HG02571 (cell line): ENCODE measurements around the gene RARRES2.
A peak's percentile ranks its signal among the peaks of the same experiment; 100 is the strongest.
"Not testable (repeated sequence)": the region's sequence is repeated elsewhere in the genome, so short reads cannot be mapped to it uniquely, and the experiment has no call there.

ENCODE experiments used
- ATAC-seq: cut with Tn5 transposase; IDR thresholded peaks from one replicate; pipeline ENCODE4 v1.9.1; 2021; ENCODE audit warnings: mild to moderate bottlenecking, moderate library complexity; ENCODE audit not compliant: unreplicated experiment

The RARRES2 gene

GRCh38 chr7:150322114-150322832, 19.2 kb downstream of the RARRES2 start:
- peak; percentile 26 for ATAC-seq

DNA sequence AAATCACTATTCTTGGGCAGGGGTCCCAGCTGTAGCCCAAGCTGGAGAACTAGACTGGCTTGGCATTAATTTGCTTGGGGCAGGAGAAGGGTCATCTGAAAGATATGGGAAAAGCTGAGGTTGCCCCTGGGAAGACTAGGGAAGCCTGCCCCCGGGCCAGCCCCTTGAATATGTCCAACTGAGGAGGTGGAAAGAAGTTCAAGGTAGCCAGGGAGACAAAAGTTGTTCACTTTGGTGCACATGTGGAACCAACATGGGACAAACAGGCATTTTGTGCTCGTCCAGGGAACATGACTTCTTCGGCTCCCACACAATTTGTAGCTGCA, 19.7 kb downstream of the RARRES2 start:
- no peak for ATAC-seq

- no peak for ATAC-seq
These were observed 23.5 kb downstream of the RARRES2 start for GRCh38 chr7:150317748-150318444.

- ATAC-seq, result not testable (repeated sequence)
These were observed 24.4 kb downstream of the RARRES2 start for GRCh38 chr7:150316987-150317386.

GRCh38 chr7:150314639-150315239, 26.7 kb downstream of the RARRES2 start:
- no peak for ATAC-seq

DNA sequence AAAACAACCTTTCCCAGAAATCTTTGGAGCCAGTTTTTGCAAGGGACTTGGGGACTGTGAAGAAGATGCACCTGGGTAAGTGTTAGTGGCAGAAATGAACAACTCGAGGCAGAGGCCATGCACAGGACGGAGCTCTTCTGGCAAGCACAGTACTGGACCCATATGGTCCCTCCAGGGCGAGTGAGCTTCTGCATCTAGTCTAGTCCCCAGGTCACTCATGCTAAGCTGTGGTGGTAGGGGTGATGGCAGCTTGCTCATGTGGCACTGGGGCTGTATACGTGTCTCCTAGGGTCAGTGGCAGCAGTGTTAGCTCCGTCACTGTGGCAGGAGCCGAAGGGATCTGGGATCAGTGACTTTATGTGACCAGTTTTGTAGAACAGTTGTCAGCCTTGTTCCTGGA, 27.6 kb downstream of the RARRES2 start:
- ATAC-seq, result no peak

GRCh38 chr7:150313367-150313809, 28.0 kb downstream of the RARRES2 start:
- no peak for ATAC-seq

DNA sequence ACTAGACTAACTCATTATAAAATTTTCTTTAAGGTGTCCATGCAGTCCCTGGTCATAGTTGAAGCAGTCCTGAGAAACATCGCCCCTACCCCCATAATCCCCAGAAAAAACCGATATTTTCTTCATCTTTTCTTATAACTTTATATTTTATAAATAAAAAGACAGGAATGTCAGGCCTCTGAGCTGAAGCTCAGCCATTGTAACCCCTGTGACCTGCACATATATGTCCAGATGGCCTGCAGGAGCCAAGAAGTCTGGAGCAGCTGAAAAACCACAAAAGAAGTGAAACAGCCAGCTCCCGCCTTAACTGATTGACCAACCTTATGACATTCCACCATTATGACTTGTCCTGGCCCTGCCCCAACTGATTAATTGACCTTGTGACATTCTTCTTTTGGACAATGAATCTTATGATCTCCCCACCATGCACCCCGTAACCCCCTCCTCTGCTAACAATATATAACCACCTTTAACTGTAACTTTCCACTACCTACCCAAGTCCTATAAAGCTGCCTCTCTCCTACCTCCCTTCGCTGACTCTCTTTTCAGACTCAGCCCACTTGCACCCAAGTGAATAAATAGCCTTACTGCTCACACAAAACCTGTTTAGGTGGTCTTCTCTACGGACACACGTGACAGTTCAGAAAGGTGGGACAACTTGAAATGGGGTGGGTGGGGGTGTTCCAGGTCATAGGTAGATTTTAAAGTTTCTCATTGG, 28.6 kb downstream of the RARRES2 start:
- not testable (repeated sequence) for ATAC-seq

- ATAC-seq, result no peak
These were observed 29.7 kb downstream of the RARRES2 start for GRCh38 chr7:150311711-150312110.

DNA sequence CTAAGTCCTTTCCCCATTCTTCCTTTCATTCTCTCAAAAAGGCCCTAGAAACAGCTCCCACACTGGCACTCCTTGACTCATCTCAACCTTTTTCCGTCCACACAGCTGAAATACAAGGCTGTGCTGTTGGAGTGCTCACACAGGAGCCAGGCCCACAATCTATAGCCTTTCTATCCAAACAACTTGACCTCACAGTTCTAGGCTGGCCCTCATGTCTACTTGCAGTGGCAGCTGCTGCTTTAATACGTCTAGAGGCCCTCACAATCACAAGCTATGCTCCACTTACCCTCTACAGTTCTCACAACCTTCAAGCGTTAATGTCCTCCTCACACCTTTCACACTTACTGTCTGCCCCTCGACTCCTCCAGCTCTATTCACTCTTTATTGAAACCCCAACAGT, 30.3 kb downstream of the RARRES2 start:
- ATAC-seq, result no peak

DNA sequence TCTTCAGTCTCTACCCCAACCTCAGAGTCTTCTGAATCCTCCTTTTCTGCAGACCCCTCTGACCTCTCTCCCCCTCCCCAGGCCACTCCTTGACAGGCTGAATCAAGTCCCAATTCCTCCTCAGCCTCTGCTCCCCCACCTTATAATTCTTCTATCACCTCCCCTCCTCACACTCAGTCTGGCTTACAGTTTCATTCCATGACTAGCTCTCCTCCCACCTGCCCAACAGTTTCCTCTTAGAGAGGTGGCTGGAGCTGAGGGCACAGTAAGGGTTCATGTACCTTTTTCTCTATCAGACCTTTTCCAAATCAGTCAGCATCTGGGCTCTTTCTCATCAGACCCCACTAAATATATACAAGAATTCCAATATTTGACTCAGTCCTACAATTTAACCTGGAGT, 32.9 kb downstream of the RARRES2 start:
- ATAC-seq, result no peak

GRCh38 chr7:150307904-150308303, 33.5 kb downstream of the RARRES2 start:
- ATAC-seq, result no peak

- no peak for ATAC-seq
These were observed 34.3 kb downstream of the RARRES2 start for GRCh38 chr7:150307129-150307528.

DNA sequence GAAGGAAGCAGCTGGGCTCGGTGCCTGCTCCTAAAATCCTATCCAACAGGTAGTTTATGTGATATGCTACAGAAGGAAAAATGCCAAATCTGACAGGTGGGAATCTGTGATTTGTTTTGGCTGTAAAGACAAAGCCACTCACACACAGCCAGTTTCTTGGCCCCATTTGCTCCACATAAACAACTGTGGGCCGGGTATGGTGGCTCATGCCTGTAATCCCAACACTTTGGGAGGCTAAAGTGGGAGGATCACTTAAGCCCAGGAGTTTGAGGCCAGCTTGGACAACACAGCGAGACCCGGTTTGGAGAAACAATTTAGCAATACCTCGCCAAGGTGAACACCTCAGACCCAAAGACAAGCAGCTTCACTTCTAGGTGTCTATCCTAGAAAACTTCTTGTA, 35.1 kb downstream of the RARRES2 start:
- ATAC-seq, result not testable (repeated sequence)

- ATAC-seq, result not testable (repeated sequence)
These were observed 35.5 kb downstream of the RARRES2 start for GRCh38 chr7:150305903-150306284.

GRCh38 chr7:150305259-150305902, 36.0 kb downstream of the RARRES2 start:
- ATAC-seq, result not testable (repeated sequence)

GRCh38 chr7:150304499-150305258, 36.8 kb downstream of the RARRES2 start:
- ATAC-seq, result not testable (repeated sequence)

DNA sequence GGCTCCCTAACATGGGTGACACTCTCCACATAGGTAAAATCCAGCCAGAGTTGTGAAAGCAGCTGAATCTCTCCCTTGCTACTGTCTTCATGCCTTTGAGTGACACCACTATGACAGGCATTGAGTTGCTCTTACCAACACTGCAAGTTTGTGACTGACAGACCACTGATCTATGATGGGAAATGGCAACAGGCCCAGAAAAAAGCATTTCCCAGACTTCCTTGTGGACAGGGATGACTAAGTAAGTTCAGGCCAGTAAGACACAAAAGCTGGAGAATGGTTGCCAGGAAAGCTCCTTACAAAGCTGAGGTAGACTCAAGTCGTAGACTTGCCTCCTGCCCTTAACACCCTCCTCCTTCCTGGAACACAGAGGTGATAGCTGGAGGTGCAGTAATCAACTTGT, 38.5 kb downstream of the RARRES2 start:
- ATAC-seq, result not testable (repeated sequence)

DNA sequence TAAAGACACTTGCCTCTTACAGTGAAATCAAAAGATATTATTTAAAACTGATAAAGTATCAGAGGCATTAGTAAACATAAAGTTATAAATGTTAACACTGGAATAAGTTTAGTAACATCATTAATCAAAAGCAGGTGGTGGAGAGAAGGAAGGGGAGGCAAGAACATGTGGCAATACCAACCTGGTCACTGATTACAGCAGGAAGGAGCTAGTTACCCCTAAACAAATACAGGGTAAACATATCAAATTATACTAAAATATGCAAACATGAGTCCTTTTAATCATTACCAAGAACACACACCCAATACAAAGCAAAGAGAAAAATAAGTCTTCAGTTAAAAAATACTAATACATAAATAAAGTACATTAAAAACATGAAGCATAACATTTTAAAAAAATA, 43.5 kb downstream of the RARRES2 start:
- not testable (repeated sequence) for ATAC-seq

GRCh38 chr7:150296802-150297201, 44.6 kb downstream of the RARRES2 start:
- ATAC-seq, result not testable (repeated sequence)
